Calu3 (cell line): ENCODE data around the gene BAD. TPM values are rescaled to one million over a fixed set of nuclear protein-coding genes. Genes with fewer than 3 reads are reported as not detected.

Experiments
- BruUV-seq: library from RNA; stranded (reverse); fragments of 400-500 nt; replicated peaks from 2 replicates; lab custom pipeline; 2021; lab: Mats Ljungman, UMichigan
- CTCF ChIA-PET: fragments of 300-600 bp; sonication (Branson Sonifier 250); formaldehyde crosslinking; loops from one replicate; lab custom pipeline; 2022; ENCODE audit warnings: antibody characterized with exemption; lab: Charles Lee
- DNase-seq: peaks from one replicate; pipeline ENCODE4 v3.0.0; 2022
- H3K27ac Mint-ChIP-seq: one replicate; pipeline ENCODE4 v1.8.0; 2022; ENCODE audit warnings: mixed read lengths; ENCODE audit not compliant: unreplicated experiment
- H3K27me3 Mint-ChIP-seq: one replicate; pipeline ENCODE4 v1.8.0; 2022; ENCODE audit warnings: mixed read lengths; ENCODE audit not compliant: unreplicated experiment
- H3K36me3 Mint-ChIP-seq: one replicate; pipeline ENCODE4 v1.8.0; 2022; ENCODE audit warnings: mild to moderate bottlenecking, moderate library complexity, mixed read lengths; ENCODE audit not compliant: insufficient read depth, unreplicated experiment
- H3K4me1 Mint-ChIP-seq: one replicate; pipeline ENCODE4 v1.8.0; 2022; ENCODE audit warnings: mild to moderate bottlenecking, low read depth, mixed read lengths; ENCODE audit not compliant: unreplicated experiment
- H3K4me3 Mint-ChIP-seq: one replicate; pipeline ENCODE4 v1.8.0; 2022; ENCODE audit warnings: mild to moderate bottlenecking, low read depth, moderate library complexity, mixed read lengths; ENCODE audit not compliant: unreplicated experiment
- H3K9me3 Mint-ChIP-seq: one replicate; pipeline ENCODE4 v1.8.0; 2022; ENCODE audit warnings: low read depth, mixed read lengths; ENCODE audit not compliant: unreplicated experiment
- CTCF ChIP-seq: fragments of 200-600 bp; IDR thresholded peaks from one replicate; pipeline ENCODE4 v1.8.0; 2022; ENCODE audit warnings: antibody characterized with exemption; ENCODE audit not compliant: unreplicated experiment
- intact Hi-C: fragments of 100-400 bp; cut with micrococcal nuclease; formaldehyde crosslinking; loops from one replicate; pipeline ENCODE4 v1.10.0; 2022; ENCODE audit not compliant: unreplicated experiment
- total RNA-seq: library from RNA; stranded (reverse); gene quantifications from 2 replicates; pipeline ENCODE4 v1.2.3, GENCODE V29; 2022

BAD gene
- total RNA-seq, 1 experiment from 2014 or later = 30.2 TPM

- no peaks in the 10 kb centered on the region for H3K9me3 Mint-ChIP-seq
- intact Hi-C loops = no loop called here
- no peaks in the 10 kb centered on the region for H3K27me3 Mint-ChIP-seq
- DNase-seq = no peak
- peak overlapping the region; percentile 92 for H3K4me3 Mint-ChIP-seq
- H3K36me3 Mint-ChIP-seq = peaks cover 81% of the 10 kb centered on the region
- H3K4me1 Mint-ChIP-seq = peaks cover 15% of the 10 kb centered on the region
- no peak for TF ChIP-seq CTCF
- CTCF ChIA-PET = no interaction called here
- H3K27ac Mint-ChIP-seq = no peak overlapping the region
- BruUV-seq = no TSS peak
Observed at GRCh38 chr11:64232182-64232966, 52.1 kb downstream of the BAD start.

- H3K4me1 Mint-ChIP-seq = peaks cover 8% of the 10 kb centered on the region
- CTCF ChIA-PET = interaction anchor here (0.6 kb wide), 1 partner anchor 548 kb away, joined by 3 read pairs; no protein-coding TSS in a partner anchor
- no peak for DNase-seq
- no peak for TF ChIP-seq CTCF
- H3K9me3 Mint-ChIP-seq = no peaks in the 10 kb centered on the region
- H3K36me3 Mint-ChIP-seq = peaks cover 81% of the 10 kb centered on the region
- intact Hi-C loops = no loop called here
- no peaks in the 10 kb centered on the region for H3K27me3 Mint-ChIP-seq
- no peak overlapping the region for H3K27ac Mint-ChIP-seq
- BruUV-seq = no TSS peak
- H3K4me3 Mint-ChIP-seq = peak overlapping the region; percentile 92
Observed at GRCh38 chr11:64231546-64231945, 52.9 kb downstream of the BAD start.

- H3K27me3 Mint-ChIP-seq = no peaks in the 10 kb centered on the region
- intact Hi-C loops = no loop called here
- no TSS peak for BruUV-seq
- no peak for TF ChIP-seq CTCF
- no peak overlapping the region for H3K27ac Mint-ChIP-seq
- CTCF ChIA-PET = interaction anchor here (0.6 kb wide), 1 partner anchor 548 kb away, joined by 3 read pairs; no protein-coding TSS in a partner anchor
- peaks cover 7% of the 10 kb centered on the region for H3K4me1 Mint-ChIP-seq
- H3K9me3 Mint-ChIP-seq = no peaks in the 10 kb centered on the region
- no peak for DNase-seq
- H3K4me3 Mint-ChIP-seq = peak overlapping the region; percentile 92
- peaks cover 81% of the 10 kb centered on the region for H3K36me3 Mint-ChIP-seq
Observed at GRCh38 chr11:64230985-64231365, 53.5 kb downstream of the BAD start.

- intact Hi-C loops = no loop called here
- BruUV-seq = no TSS peak
- CTCF ChIA-PET = interaction anchor here (0.5 to 0.6 kb wide), 3 partner anchors 14 to 442 kb away, joined by 3 to 4 read pairs (median 3); no protein-coding TSS in a partner anchor
- Mint-ChIP-seq H3K4me1 (peaks cover 7% of the 10 kb centered on the region), H3K4me3 (peak within 1 kb of the TSS; percentile 92), H3K27ac (peak within 1 kb of the TSS; percentile 50), H3K9me3 (no peaks in the 10 kb centered on the region), H3K27me3 (no peaks in the 10 kb centered on the region), H3K36me3 (peaks cover 81% of the 10 kb centered on the region)
- TF ChIP-seq CTCF = no peak
- DNase-seq = peak; percentile 94
Observed at GRCh38 chr11:64230171-64230984, 54.1 kb downstream of the BAD start, which contains the start of gene DNAJC4. Gene DNAJC4 (plus strand): TSS chr11:64230548. CDS start chr11:64230855, 307 bp downstream.
